Mesenchymal stem cell (in vitro differentiated cells and primary cell): ENCODE results near the gene NPPB. TPM values are rescaled to one million over a fixed set of nuclear protein-coding genes. Genes with fewer than 3 reads are reported as not detected.

Experiments used
- DNase-seq: peaks from one replicate; pipeline ENCODE4 v3.0.0-alpha.2; 2013
- H2AFZ ChIP-seq: one replicate; pipeline ENCODE4 v1.6.1; 2013; ENCODE audit warnings: low read depth, mild to moderate bottlenecking, control low read depth, inconsistent platforms, low read length, moderate library complexity
- H2AK5ac ChIP-seq: 2 replicates; pipeline ENCODE4 v1.6.1; 2013; ENCODE audit warnings: low read length, moderate library complexity, mild to moderate bottlenecking, inconsistent platforms; ENCODE audit not compliant: severe bottlenecking
- H2BK120ac ChIP-seq: one replicate; pipeline ENCODE4 v1.6.1; 2013; ENCODE audit warnings: low read depth, mild to moderate bottlenecking, inconsistent platforms, low read length, moderate library complexity
- H2BK12ac ChIP-seq, 2 experiments: one replicate each; pipeline ENCODE4 v1.6.1; 2013; ENCODE audit warnings: inconsistent platforms in 2 of 2, low read length in 2 of 2, mild to moderate bottlenecking in 2 of 2, moderate library complexity in 2 of 2, control low read depth in 1 of 2
- H2BK15ac ChIP-seq: one replicate; pipeline ENCODE4 v1.6.1; 2013; ENCODE audit warnings: mild to moderate bottlenecking, low read depth, inconsistent platforms; ENCODE audit not compliant: poor library complexity, severe bottlenecking
- H2BK5ac ChIP-seq: 2 replicates; pipeline ENCODE4 v1.6.1; 2013; ENCODE audit warnings: low read depth, mild to moderate bottlenecking, low read length, control low read depth, inconsistent platforms; ENCODE audit not compliant: poor library complexity, severe bottlenecking
- H3K14ac ChIP-seq, 2 experiments: one replicate each; pipeline ENCODE4 v1.6.1; 2013; ENCODE audit warnings: inconsistent platforms in 2 of 2, low read length in 2 of 2, control low read depth in 1 of 2, mild to moderate bottlenecking in 1 of 2, moderate library complexity in 1 of 2
- H3K18ac ChIP-seq, 2 experiments: one replicate each; pipeline ENCODE4 v1.6.1; 2013; ENCODE audit warnings: inconsistent platforms in 2 of 2, low read length in 2 of 2, control low read depth in 1 of 2, low read depth in 1 of 2, mild to moderate bottlenecking in 1 of 2
- H3K23ac ChIP-seq, 2 experiments: one replicate each; pipeline ENCODE4 v1.6.1; 2013; ENCODE audit warnings: inconsistent platforms in 2 of 2, low read length in 2 of 2, mild to moderate bottlenecking in 2 of 2, moderate library complexity in 2 of 2, control low read depth in 1 of 2
- H3K27ac ChIP-seq: 2 replicates; pipeline ENCODE4 v1.5.1; 2013; ENCODE audit warnings: mild to moderate bottlenecking, moderate library complexity, low read length, control low read depth, inconsistent platforms; ENCODE audit not compliant: poor library complexity, severe bottlenecking
- H3K27me3 ChIP-seq, 2 experiments: 2 replicates each; pipeline versions ENCODE4 v1.6.1 to v1.7.0; 2013; ENCODE audit warnings: low read length in 2 of 2, mild to moderate bottlenecking in 2 of 2, moderate library complexity in 2 of 2, control low read depth in 1 of 2, inconsistent platforms in 1 of 2; ENCODE audit not compliant: control insufficient read depth in 1 of 2, insufficient read depth in 1 of 2
- H3K36me3 ChIP-seq, 2 experiments: 2 replicates each; pipeline versions ENCODE4 v1.6.1 to v1.7.0; 2013; ENCODE audit warnings: low read length in 2 of 2, control low read depth in 1 of 2, inconsistent platforms in 1 of 2, low read depth in 1 of 2, mild to moderate bottlenecking in 1 of 2; ENCODE audit not compliant: insufficient read depth in 2 of 2, control insufficient read depth in 1 of 2
- H3K4ac ChIP-seq, 2 experiments: one replicate each; pipeline ENCODE4 v1.6.1; 2013; ENCODE audit warnings: inconsistent platforms in 2 of 2, low read length in 2 of 2, mild to moderate bottlenecking in 2 of 2, moderate library complexity in 2 of 2, control low read depth in 1 of 2, low read depth in 1 of 2
- H3K4me1 ChIP-seq: 2 replicates; pipeline ENCODE4 v1.6.1; 2013; ENCODE audit warnings: low read depth, low read length, control low read depth; ENCODE audit not compliant: control insufficient read depth, insufficient read depth
- H3K4me2 ChIP-seq: 2 replicates; pipeline ENCODE4 v1.6.1; 2013; ENCODE audit warnings: low read length, mild to moderate bottlenecking, inconsistent platforms; ENCODE audit not compliant: poor library complexity, severe bottlenecking
- H3K4me3 ChIP-seq, 2 experiments: 2 replicates each; pipeline versions ENCODE4 v1.5.1 to v1.7.0; 2013; ENCODE audit warnings: low read length in 2 of 2, mild to moderate bottlenecking in 2 of 2, control low read depth in 1 of 2, low read depth in 1 of 2; ENCODE audit not compliant: insufficient read depth in 1 of 2
- H3K79me1 ChIP-seq: replicated peaks from 2 replicates; pipeline ENCODE4 v1.6.1; 2013; ENCODE audit warnings: mild to moderate bottlenecking, control low read depth, low read length, inconsistent platforms; ENCODE audit not compliant: poor library complexity, severe bottlenecking
- H3K9ac ChIP-seq: 2 replicates; pipeline ENCODE4 v1.7.0; 2013; ENCODE audit warnings: mild to moderate bottlenecking, low read length, moderate library complexity
- H3K9me3 ChIP-seq: 2 replicates; pipeline ENCODE4 v1.7.0; 2013; ENCODE audit warnings: mild to moderate bottlenecking, low read length; ENCODE audit not compliant: control insufficient read depth
- H4K8ac ChIP-seq: one replicate; pipeline ENCODE4 v1.6.1; 2013; ENCODE audit warnings: inconsistent platforms, mild to moderate bottlenecking, low read length, moderate library complexity
- H4K91ac ChIP-seq: one replicate; pipeline ENCODE4 v1.6.1; 2013; ENCODE audit warnings: mild to moderate bottlenecking, low read length, inconsistent platforms
- WGBS: methylation state at CpG from one replicate; pipeline ENCODE4 v1.1.7; 2013; ENCODE audit warnings: mixed read lengths; 5-methylcytosine and 5-hydroxymethylcytosine counted together
- polyA plus RNA-seq, 2 experiments: library from polyadenylated mRNA; stranded (reverse); fragments of 200-250 nt; gene quantifications; one replicate each; pipeline ENCODE4 v1.2.3, GENCODE V29; 2013

NPPB gene
- polyA plus RNA-seq (2013, experiment 1 of 2) = not detected
- polyA plus RNA-seq (2013, experiment 2 of 2) = 0.07 TPM

- no peak within 1 kb of the TSS for H2BK120ac ChIP-seq
- H4K91ac ChIP-seq = no peak within 1 kb of the TSS
- no peak within 1 kb of the TSS for H2BK5ac ChIP-seq
- H3K9me3 ChIP-seq = no peaks in the 10 kb centered on the region
- H3K23ac ChIP-seq = peak within 1 kb of the TSS in 1 of 2 experiments; percentile 56
- H3K79me1 ChIP-seq = no peaks in the 10 kb centered on the region
- H3K27me3 ChIP-seq = peaks cover 71 to 82% of the 10 kb centered on the region in 2 experiments
- no peak within 1 kb of the TSS for H2BK12ac ChIP-seq
- no peak within 1 kb of the TSS for H2BK15ac ChIP-seq
- H3K4me2 ChIP-seq = peak within 1 kb of the TSS; percentile 45
- no peak within 1 kb of the TSS for H3K27ac ChIP-seq
- no peak within 1 kb of the TSS for H3K9ac ChIP-seq
- H3K4me1 ChIP-seq = peaks cover 13% of the 10 kb centered on the region
- H4K8ac ChIP-seq = no peak within 1 kb of the TSS
- H3K4ac ChIP-seq = no peak within 1 kb of the TSS
- no peak within 1 kb of the TSS for H3K18ac ChIP-seq
- DNase-seq = no peak
- H3K36me3 ChIP-seq = no peaks in the 10 kb centered on the region
- no peak within 1 kb of the TSS for H3K4me3 ChIP-seq
- H2AFZ ChIP-seq = no peak within 1 kb of the TSS
- 27% methylated on average over 16 of the region's 16 CpGs for WGBS
- no peak within 1 kb of the TSS for H3K14ac ChIP-seq
- no peak within 1 kb of the TSS for H2AK5ac ChIP-seq
Measured at GRCh38 chr1:11858613-11858967, at the start of gene NPPB. TSS of gene NPPB (minus strand) at chr1:11858945. CDS start at chr1:11858833, 112 bp downstream.

- Histone ChIP-seq H2AK5ac (no peak overlapping the region), H4K91ac (no peak overlapping the region), H3K27ac (peak overlapping the region; percentile 99), H2BK5ac (peak overlapping the region; percentile 100), H3K9ac (peak overlapping the region; percentile 92), H3K79me1 (no peaks in the 10 kb centered on the region), H3K9me3 (no peaks in the 10 kb centered on the region), H3K4me2 (peak overlapping the region; percentile 83), H3K4me3 (peak overlapping the region; percentile 39 to 79), H4K8ac (no peak overlapping the region), H2AFZ (no peak overlapping the region), H3K23ac (no peak overlapping the region), H2BK120ac (no peak overlapping the region), H2BK12ac (no peak overlapping the region), H3K36me3 (no peaks in the 10 kb centered on the region), H3K4ac (no peak overlapping the region), H3K18ac (peak overlapping the region in 1 of 2 experiments; percentile 72), H2BK15ac (peak overlapping the region; percentile 77), H3K14ac (no peak overlapping the region), H3K4me1 (peaks cover 3% of the 10 kb centered on the region), H3K27me3 (peaks cover 0 to under 1% of the 10 kb centered on the region in 2 experiments)
- under 1% methylated on average over 24 of the region's 24 CpGs for WGBS
- DNase-seq = no peak
Measured at GRCh38 chr1:11908095-11908675, 49.4 kb upstream of the NPPB start.

GRCh38 chr1:11907275-11908094 is 48.7 kb upstream of the NPPB start:
- Histone ChIP-seq H2AK5ac (no peak overlapping the region), H3K9ac (peak overlapping the region; percentile 92), H3K18ac (peak overlapping the region in 1 of 2 experiments; percentile 72), H3K14ac (no peak overlapping the region), H2BK15ac (no peak overlapping the region), H2BK5ac (peak overlapping the region; percentile 100), H4K91ac (no peak overlapping the region), H3K9me3 (no peaks in the 10 kb centered on the region), H3K36me3 (no peaks in the 10 kb centered on the region), H3K23ac (no peak overlapping the region), H3K27ac (peak overlapping the region; percentile 99), H3K4me2 (no peak overlapping the region), H4K8ac (no peak overlapping the region), H3K4me1 (peaks cover 3% of the 10 kb centered on the region), H3K4ac (no peak overlapping the region), H2AFZ (no peak overlapping the region), H2BK120ac (no peak overlapping the region), H3K79me1 (no peaks in the 10 kb centered on the region), H3K4me3 (peak overlapping the region in 1 of 2 experiments; percentile 7), H3K27me3 (no peaks in the 10 kb centered on the region), H2BK12ac (no peak overlapping the region)
- peak; percentile 93 for DNase-seq
- 17% methylated on average over 16 of the region's 19 CpGs for WGBS

- Histone ChIP-seq H2BK12ac (no peak overlapping the region), H3K4me2 (no peak overlapping the region), H2BK15ac (no peak overlapping the region), H2AFZ (no peak overlapping the region), H4K91ac (no peak overlapping the region), H3K27me3 (no peaks in the 10 kb centered on the region), H2AK5ac (no peak overlapping the region), H2BK120ac (no peak overlapping the region), H3K36me3 (no peaks in the 10 kb centered on the region), H3K18ac (no peak overlapping the region), H3K4ac (no peak overlapping the region), H2BK5ac (no peak overlapping the region), H3K79me1 (no peaks in the 10 kb centered on the region), H3K4me1 (peaks cover 3% of the 10 kb centered on the region), H3K23ac (no peak overlapping the region), H3K4me3 (no peak overlapping the region), H3K9ac (peak overlapping the region; percentile 92), H4K8ac (no peak overlapping the region), H3K9me3 (no peaks in the 10 kb centered on the region), H3K14ac (no peak overlapping the region), H3K27ac (no peak overlapping the region)
- DNase-seq = no peak
- 81% methylated on average over 9 of the region's 10 CpGs for WGBS
Measured at GRCh38 chr1:11906870-11907269, 48.1 kb upstream of the NPPB start.
